SJSA1 (cell line): ENCODE data around the gene TMEM18. TPM values are rescaled to one million over a fixed set of nuclear protein-coding genes. Genes with fewer than 3 reads are reported as not detected.
A peak's percentile ranks its signal among the peaks of the same experiment; 100 is the strongest.
"Not testable (repeated sequence)": the region's sequence is repeated elsewhere in the genome, so short reads cannot be mapped to it uniquely, and the experiment has no call there.

Source experiments
- DNase-seq, 2 experiments: peaks; one replicate each; pipeline ENCODE4 v3.0.0-alpha.2; 2015 to 2020; ENCODE audit warnings: low spot score in 2 of 2, low read depth in 1 of 2
- H3K27ac ChIP-seq: fragments of 250-450 bp; sonication (Bioruptor Pico); 2 replicates; pipeline ENCODE4 v1.5.1; 2020; ENCODE audit warnings: mild to moderate bottlenecking, moderate library complexity
- H3K27me3 ChIP-seq: fragments of 250-450 bp; sonication (Bioruptor Pico); replicated peaks from 2 replicates; pipeline ENCODE4 v1.5.1; 2020; ENCODE audit warnings: mild to moderate bottlenecking, moderate library complexity
- H3K36me3 ChIP-seq: fragments of 250-450 bp; sonication (Bioruptor Pico); 2 replicates; pipeline ENCODE4 v1.5.1; 2020; ENCODE audit warnings: mild to moderate bottlenecking
- H3K4me1 ChIP-seq: fragments of 250-450 bp; sonication (Bioruptor Pico); replicated peaks from 2 replicates; pipeline ENCODE4 v1.6.1; 2021; ENCODE audit warnings: mild to moderate bottlenecking
- H3K4me3 ChIP-seq: fragments of 250-450 bp; sonication (Bioruptor Pico); 2 replicates; pipeline ENCODE4 v1.5.1; 2020; ENCODE audit warnings: mild to moderate bottlenecking
- H3K9me3 ChIP-seq: fragments of 250-450 bp; sonication (Bioruptor Pico); replicated peaks from 2 replicates; pipeline ENCODE4 v1.5.1; 2020; ENCODE audit warnings: mild to moderate bottlenecking
- total RNA-seq: library from RNA; depleted of rRNA; stranded (reverse); fragments of >200 nt; shearing (Covaris generic); gene quantifications from 2 replicates; pipeline ENCODE4 v1.2.3, GENCODE V29; 2014

The TMEM18 gene
- total RNA-seq, 1 experiment from 2014 or later = 45.1 TPM

GRCh38 chr2:688504-689076 is 11.4 kb upstream of the TMEM18 start:
- no peak overlapping the region for H3K4me3 ChIP-seq
- no peak for DNase-seq

GRCh38 chr2:685421-685820 is 8.2 kb upstream of the TMEM18 start:
- no peak overlapping the region for H3K4me3 ChIP-seq
- H3K9me3 ChIP-seq = peaks cover 22% of the 10 kb centered on the region
- H3K27ac ChIP-seq = no peak overlapping the region
- no peaks in the 10 kb centered on the region for H3K27me3 ChIP-seq
- no peaks in the 10 kb centered on the region for H3K36me3 ChIP-seq
- DNase-seq = no peak
- H3K4me1 ChIP-seq = no peaks in the 10 kb centered on the region

More at GRCh38 chr2:688504-689076, 11.4 kb upstream of the TMEM18 start:
- H3K36me3 ChIP-seq = no peaks in the 10 kb centered on the region
- H3K27ac ChIP-seq = no peak overlapping the region
- H3K4me1 ChIP-seq = peaks cover 7% of the 10 kb centered on the region
- peaks cover 22% of the 10 kb centered on the region for H3K9me3 ChIP-seq
- H3K27me3 ChIP-seq = no peaks in the 10 kb centered on the region

GRCh38 chr2:684913-685312 is 7.7 kb upstream of the TMEM18 start:
- H3K9me3 ChIP-seq = peaks cover 22% of the 10 kb centered on the region
- not testable (repeated sequence) for H3K4me3 ChIP-seq, H3K27me3 ChIP-seq, H3K27ac ChIP-seq, H3K4me1 ChIP-seq, DNase-seq, H3K36me3 ChIP-seq

GRCh38 chr2:682226-682625 is 5.0 kb upstream of the TMEM18 start:
- Histone ChIP-seq H3K4me1 (peaks cover 7% of the 10 kb centered on the region; the same call in 1 of the 2 replicates), H3K36me3 (no peaks in the 10 kb centered on the region), H3K4me3 (no peak overlapping the region), H3K27me3 (no peaks in the 10 kb centered on the region), H3K27ac (no peak overlapping the region), H3K9me3 (peaks cover 22% of the 10 kb centered on the region)
- DNase-seq = no peak

DNA sequence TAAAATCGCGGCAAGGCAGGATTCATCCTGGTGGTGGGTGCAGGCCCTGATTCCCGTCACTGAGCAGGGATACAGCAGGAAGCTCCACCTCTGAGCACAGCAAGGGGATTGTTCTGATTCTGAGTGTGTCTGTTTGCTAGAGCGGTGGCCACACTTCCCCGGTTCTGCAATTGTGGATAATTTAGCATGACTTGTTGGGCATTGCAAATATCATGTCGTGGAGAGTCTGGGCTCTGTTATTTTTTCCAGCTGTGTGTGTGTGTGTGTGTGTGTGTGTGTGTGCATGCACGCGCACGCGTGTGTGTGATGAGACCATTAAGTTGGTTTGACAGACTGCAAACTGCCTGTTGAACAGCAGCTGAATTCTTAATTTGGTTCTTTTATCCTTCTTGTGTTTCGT is 4.1 kb upstream of the TMEM18 start:
- DNase-seq = no peak
- Histone ChIP-seq H3K4me3 (no peak overlapping the region), H3K27ac (no peak overlapping the region), H3K36me3 (no peaks in the 10 kb centered on the region), H3K4me1 (peaks cover 10% of the 10 kb centered on the region), H3K9me3 (peaks cover 20% of the 10 kb centered on the region), H3K27me3 (no peaks in the 10 kb centered on the region)

DNA sequence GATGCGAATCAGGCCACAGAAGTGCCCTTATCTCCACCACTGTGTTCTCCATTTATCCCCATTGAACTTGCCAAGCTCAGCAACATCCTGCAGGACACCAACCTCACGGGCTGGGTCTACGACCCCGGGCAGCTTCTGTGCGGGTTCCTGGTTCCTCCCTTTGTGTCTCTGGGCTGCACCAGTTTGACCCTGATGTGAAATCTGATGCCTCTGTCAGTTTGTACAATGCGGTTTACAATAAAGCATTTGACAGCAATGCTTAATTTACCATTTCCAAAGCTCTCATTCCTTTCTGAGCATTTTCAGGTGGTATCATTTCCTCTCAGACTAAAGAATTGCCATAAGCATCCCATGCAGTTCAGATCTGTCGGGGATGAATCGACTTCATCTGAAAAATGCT is 3.3 kb upstream of the TMEM18 start:
- Histone ChIP-seq H3K27me3 (no peaks in the 10 kb centered on the region), H3K4me1 (peaks cover 18% of the 10 kb centered on the region), H3K4me3 (no peak overlapping the region), H3K36me3 (peaks cover 3% of the 10 kb centered on the region), H3K27ac (no peak overlapping the region), H3K9me3 (peaks cover 12% of the 10 kb centered on the region)
- no peak for DNase-seq

DNA sequence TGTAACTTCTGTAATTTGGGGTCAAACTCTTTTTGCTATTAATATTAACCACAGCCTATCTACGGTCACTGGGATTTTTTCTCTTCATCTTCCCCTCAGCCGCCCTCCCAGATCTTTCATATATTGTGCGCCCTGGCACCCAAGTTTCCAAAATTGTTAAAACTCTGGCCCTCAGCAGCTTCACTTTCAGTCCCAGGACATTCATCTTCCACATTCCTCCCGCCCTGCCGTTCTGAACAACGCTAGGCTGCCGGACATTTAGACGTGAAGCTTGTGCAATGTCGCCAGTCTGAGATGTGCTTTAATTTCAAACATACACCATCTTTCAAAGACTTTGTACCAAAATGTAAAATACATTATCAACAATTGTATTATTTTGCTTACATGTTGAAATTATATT is 1.8 kb upstream of the TMEM18 start:
- H3K4me3 ChIP-seq = no peak overlapping the region
- H3K36me3 ChIP-seq = peaks cover 19% of the 10 kb centered on the region
- peaks cover 33% of the 10 kb centered on the region for H3K4me1 ChIP-seq
- no peaks in the 10 kb centered on the region; the same call in 1 of the 2 replicates for H3K9me3 ChIP-seq
- DNase-seq = no peak
- H3K27me3 ChIP-seq = no peaks in the 10 kb centered on the region
- no peak overlapping the region for H3K27ac ChIP-seq

GRCh38 chr2:677959-678550 is 849 bp upstream of the TMEM18 start:
- H3K9me3 ChIP-seq = no peaks in the 10 kb centered on the region; the same call in 1 of the 2 replicates
- H3K27ac ChIP-seq = peak overlapping the region; percentile 100
- H3K4me1 ChIP-seq = peaks cover 40% of the 10 kb centered on the region
- DNase-seq = peak in 1 of 2 experiments; percentile 16
- H3K36me3 ChIP-seq = peaks cover 23% of the 10 kb centered on the region
- no peaks in the 10 kb centered on the region for H3K27me3 ChIP-seq
- H3K4me3 ChIP-seq = peak overlapping the region; percentile 82

DNA sequence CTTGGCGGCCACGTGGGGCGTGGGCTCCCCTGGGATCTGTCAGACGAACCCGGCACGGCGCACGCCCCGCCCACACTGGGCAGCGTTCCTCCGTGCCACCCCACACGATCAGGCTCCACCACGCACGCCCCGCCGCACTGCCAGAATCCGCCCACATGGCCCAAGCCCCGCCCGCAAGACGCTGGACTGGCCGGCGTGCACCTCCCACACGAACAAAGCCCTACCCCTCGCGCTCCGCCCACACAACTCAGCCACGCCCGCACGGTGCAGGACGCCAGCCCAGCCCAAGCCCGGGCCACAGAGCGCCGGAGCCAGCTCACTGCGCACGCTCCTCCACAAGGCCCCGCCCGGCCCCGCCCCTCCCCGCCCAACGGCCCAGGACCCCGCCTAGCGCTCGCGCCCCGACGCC is 555 bp downstream of the TMEM18 start:
- peaks cover 36% of the 10 kb centered on the region for H3K36me3 ChIP-seq
- peak overlapping the region; percentile 82 for H3K4me3 ChIP-seq
- H3K4me1 ChIP-seq = peaks cover 42% of the 10 kb centered on the region
- H3K27me3 ChIP-seq = no peaks in the 10 kb centered on the region
- DNase-seq = peak; percentile 95 to 99
- no peaks in the 10 kb centered on the region for H3K9me3 ChIP-seq
- peak overlapping the region; percentile 100 for H3K27ac ChIP-seq

DNA sequence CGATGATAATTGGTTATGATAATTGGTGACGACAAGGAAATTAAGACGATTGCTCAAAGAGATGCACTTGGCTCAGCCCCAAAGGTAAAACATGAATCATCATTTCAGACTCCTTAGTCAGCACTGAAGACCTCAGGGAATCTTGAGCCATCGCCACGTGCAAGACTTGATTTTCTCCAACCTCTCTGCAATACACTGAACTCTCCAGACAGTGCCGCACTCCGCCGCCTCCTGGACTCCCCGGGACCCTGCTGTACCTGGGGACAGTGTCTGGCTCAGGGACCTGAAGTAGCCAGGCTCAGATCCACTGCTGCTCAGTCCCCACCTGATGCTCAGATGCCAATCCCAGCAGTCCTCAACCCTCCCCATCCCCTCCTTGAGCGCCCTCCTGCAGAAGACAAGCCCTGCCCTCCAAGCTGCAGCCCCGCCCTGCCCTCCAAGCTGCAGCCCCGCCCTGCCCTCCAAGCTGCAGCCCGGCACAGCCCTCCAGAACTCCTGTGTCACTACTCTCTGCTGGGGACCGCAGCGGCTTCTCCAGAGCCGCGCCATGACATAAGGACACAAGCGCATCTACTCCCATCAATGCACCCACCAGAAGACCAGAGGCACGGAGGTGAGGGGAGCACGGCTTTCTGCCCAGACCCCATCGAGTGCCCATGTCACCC is 1.1 kb downstream of the TMEM18 start:
- Histone ChIP-seq H3K27me3 (no peaks in the 10 kb centered on the region), H3K4me1 (peaks cover 42% of the 10 kb centered on the region), H3K4me3 (peak overlapping the region; percentile 82), H3K27ac (peak overlapping the region; percentile 59), H3K36me3 (peaks cover 36% of the 10 kb centered on the region), H3K9me3 (no peaks in the 10 kb centered on the region)
- DNase-seq = peak; percentile 75 to 82

- Histone ChIP-seq H3K4me1 (peaks cover 42% of the 10 kb centered on the region), H3K27ac (peak overlapping the region; percentile 59), H3K36me3 (peaks cover 43% of the 10 kb centered on the region), H3K4me3 (no peak overlapping the region; the same call in 1 of the 2 replicates), H3K27me3 (no peaks in the 10 kb centered on the region), H3K9me3 (no peaks in the 10 kb centered on the region)
- DNase-seq = no peak
Observed at GRCh38 chr2:675460-675859, 1.7 kb downstream of the TMEM18 start.

DNA sequence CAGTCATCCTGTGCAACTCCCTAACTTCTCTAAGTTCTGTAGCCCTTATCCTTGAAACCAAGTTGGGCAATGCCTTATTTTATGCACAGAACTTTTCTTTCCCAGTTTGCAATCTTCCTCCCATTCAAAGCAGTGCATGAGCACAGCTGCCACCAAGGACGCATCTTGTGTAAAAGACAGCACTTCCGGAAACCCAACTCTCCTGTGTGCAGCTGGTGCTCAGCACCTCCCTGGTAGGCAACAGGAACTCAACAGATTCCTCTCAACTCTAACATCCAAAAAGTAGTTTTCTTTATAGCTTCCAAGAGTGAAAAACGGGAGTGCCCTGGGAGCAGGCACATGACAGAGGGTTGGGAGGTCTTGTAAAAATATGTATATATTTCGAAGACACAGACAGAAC is 2.2 kb downstream of the TMEM18 start:
- no peak overlapping the region for H3K4me3 ChIP-seq
- DNase-seq = no peak
- peaks cover 47% of the 10 kb centered on the region for H3K36me3 ChIP-seq
- H3K27me3 ChIP-seq = no peaks in the 10 kb centered on the region
- H3K4me1 ChIP-seq = peaks cover 45% of the 10 kb centered on the region
- H3K27ac ChIP-seq = no peak overlapping the region; the same call in 1 of the 2 replicates
- no peaks in the 10 kb centered on the region for H3K9me3 ChIP-seq

DNA sequence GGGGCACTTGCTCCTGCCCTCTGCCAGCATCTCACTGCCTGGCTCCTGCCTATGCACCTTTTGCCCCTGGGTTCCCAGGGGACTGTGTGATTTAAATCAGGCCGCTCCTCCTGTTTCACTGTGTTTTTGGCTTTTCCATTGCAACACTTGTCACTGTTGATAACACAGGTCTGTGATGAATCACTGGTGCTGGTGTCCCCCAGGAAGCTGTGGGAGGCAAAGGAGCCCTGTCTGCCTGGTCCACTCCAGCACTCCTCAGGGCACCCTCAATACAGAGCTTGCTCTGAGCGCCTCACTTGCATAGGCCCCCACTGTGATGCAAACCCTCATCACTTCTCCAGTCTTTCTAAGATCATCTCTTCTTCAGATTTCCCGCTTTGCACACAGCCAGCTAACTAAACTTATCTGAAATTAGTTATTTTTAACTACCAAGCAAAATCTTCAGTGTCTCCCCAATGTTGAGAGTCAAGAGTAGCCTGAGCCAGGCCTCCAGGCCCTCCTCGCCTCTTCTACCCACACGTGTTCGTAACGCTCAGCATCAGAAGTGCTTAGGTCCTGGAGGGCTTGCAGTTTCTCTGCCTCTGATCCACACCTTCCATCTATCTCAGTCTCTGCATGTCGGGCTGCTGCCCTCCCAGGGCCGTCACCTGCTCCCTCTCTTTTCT is 2.8 kb downstream of the TMEM18 start:
- Histone ChIP-seq H3K9me3 (no peaks in the 10 kb centered on the region), H3K4me3 (no peak overlapping the region), H3K4me1 (peaks cover 51% of the 10 kb centered on the region), H3K27me3 (no peaks in the 10 kb centered on the region), H3K36me3 (peaks cover 53% of the 10 kb centered on the region), H3K27ac (no peak overlapping the region)
- DNase-seq = no peak
